COLO668 (cell line): ENCODE data around the gene PCSK2.

ENCODE experiments used
- DNase-seq: peaks from one replicate; lab custom pipeline; 2025; ENCODE audit not compliant: unreplicated experiment; lab: John Stamatoyannopoulos, UW

Gene PCSK2

GRCh38 chr20:17390655-17391054 lies 163.8 kb downstream of the PCSK2 start:
- no peak for DNase-seq

- no peak for DNase-seq
These were observed 164.4 kb downstream of the PCSK2 start for GRCh38 chr20:17391127-17391771.

- no peak for DNase-seq
These were observed 167.6 kb downstream of the PCSK2 start for GRCh38 chr20:17394411-17394810.

- peak; percentile 62 for DNase-seq
These were observed 168.9 kb downstream of the PCSK2 start for GRCh38 chr20:17395729-17396128.

GRCh38 chr20:17399303-17399985 lies 172.6 kb downstream of the PCSK2 start:
- DNase-seq, result no peak

GRCh38 chr20:17403461-17403860 lies 176.6 kb downstream of the PCSK2 start:
- DNase-seq, result no peak

GRCh38 chr20:17406051-17406590 lies 179.3 kb downstream of the PCSK2 start:
- peak; percentile 16 for DNase-seq

- DNase-seq, result no peak
These were observed 180.7 kb downstream of the PCSK2 start for GRCh38 chr20:17407550-17407949.

- no peak for DNase-seq
These were observed 190.4 kb downstream of the PCSK2 start for GRCh38 chr20:17417225-17417624.

- DNase-seq, result no peak
These were observed 191.9 kb downstream of the PCSK2 start for GRCh38 chr20:17418737-17419136.

GRCh38 chr20:17419479-17420041 lies 192.7 kb downstream of the PCSK2 start:
- peak; percentile 46 for DNase-seq

GRCh38 chr20:17421493-17421892 lies 194.7 kb downstream of the PCSK2 start:
- no peak for DNase-seq

GRCh38 chr20:17423782-17424181 lies 196.9 kb downstream of the PCSK2 start:
- no peak for DNase-seq

- DNase-seq, result no peak
These were observed 200.8 kb downstream of the PCSK2 start for GRCh38 chr20:17427638-17428037.

- peak; percentile 62 for DNase-seq
These were observed 203.5 kb downstream of the PCSK2 start for GRCh38 chr20:17430125-17430950.

- DNase-seq, result peak; percentile 73
These were observed 205.0 kb downstream of the PCSK2 start for GRCh38 chr20:17431621-17432364.

GRCh38 chr20:17436664-17437063 lies 209.8 kb downstream of the PCSK2 start:
- DNase-seq, result no peak

- DNase-seq, result no peak
These were observed 210.4 kb downstream of the PCSK2 start for GRCh38 chr20:17437251-17437650.

- no peak for DNase-seq
These were observed 211.7 kb downstream of the PCSK2 start for GRCh38 chr20:17438436-17439039.

- no peak for DNase-seq
These were observed 212.9 kb downstream of the PCSK2 start for GRCh38 chr20:17439616-17440296.
